Hematopoietic multipotent progenitor cell treated with erythropoietin and hydrocortisone succinate and interleukin-3 and kit ligand, for 6 days (in vitro differentiated cells): Measurements from ENCODE around the gene MAP7D2.

Experiments used
- DNase-seq: peaks from one replicate; pipeline ENCODE4 v3.0.0-alpha.2; 2015

Gene MAP7D2

GRCh38 chrX:20037186-20037585 is 79.5 kb downstream of the MAP7D2 start:
- no peak for DNase-seq

- DNase-seq = no peak
These were observed 84.5 kb downstream of the MAP7D2 start for GRCh38 chrX:20032201-20032600.

GRCh38 chrX:20029728-20030127 is 87.0 kb downstream of the MAP7D2 start:
- DNase-seq = peak; percentile 5

- DNase-seq = peak; percentile 1
These were observed 88.1 kb downstream of the MAP7D2 start for GRCh38 chrX:20028588-20028987.

GRCh38 chrX:20026278-20026677 is 90.4 kb downstream of the MAP7D2 start:
- no peak for DNase-seq

GRCh38 chrX:20019672-20020365 is 96.9 kb downstream of the MAP7D2 start:
- no peak for DNase-seq

GRCh38 chrX:20016616-20016945 is 100.1 kb downstream of the MAP7D2 start:
- no peak for DNase-seq

- DNase-seq = no peak
These were observed 100.6 kb downstream of the MAP7D2 start for GRCh38 chrX:20015945-20016615.

GRCh38 chrX:20015422-20015821 is 101.3 kb downstream of the MAP7D2 start:
- DNase-seq = no peak

GRCh38 chrX:20011608-20012007 is 105.1 kb downstream of the MAP7D2 start:
- no peak for DNase-seq

GRCh38 chrX:20007962-20008622 is 108.6 kb downstream of the MAP7D2 start:
- DNase-seq = no peak

- DNase-seq = no peak
These were observed 110.8 kb downstream of the MAP7D2 start for GRCh38 chrX:20005883-20006282.

- DNase-seq = no peak
These were observed 115.1 kb downstream of the MAP7D2 start for GRCh38 chrX:20001588-20001987.

GRCh38 chrX:19991350-19991718 is 125.4 kb downstream of the MAP7D2 start:
- DNase-seq = peak; percentile 3

- peak; percentile 91 for DNase-seq
These were observed 126.0 kb downstream of the MAP7D2 start, which contains the start of gene BCLAF3 for GRCh38 chrX:19990556-19991349. TSS of gene BCLAF3 (minus strand) at chrX:19991061. CDS start at chrX:19970264, 20,797 bp downstream.

GRCh38 chrX:19990151-19990555 is 126.6 kb downstream of the MAP7D2 start:
- DNase-seq = peak; percentile 29

GRCh38 chrX:19987856-19988255 is 128.9 kb downstream of the MAP7D2 start:
- no peak for DNase-seq

- DNase-seq = no peak
These were observed 130.2 kb downstream of the MAP7D2 start for GRCh38 chrX:19986531-19986930.

GRCh38 chrX:19981947-19982346 is 134.8 kb downstream of the MAP7D2 start:
- no peak for DNase-seq

GRCh38 chrX:19975845-19976244 is 140.9 kb downstream of the MAP7D2 start:
- DNase-seq = no peak

GRCh38 chrX:19972984-19973383 is 143.7 kb downstream of the MAP7D2 start:
- no peak for DNase-seq

- peak; percentile 31 for DNase-seq
These were observed 148.4 kb downstream of the MAP7D2 start for GRCh38 chrX:19968276-19968675.

GRCh38 chrX:19966056-19966455 is 150.7 kb downstream of the MAP7D2 start:
- DNase-seq = no peak
